Measurements from ENCODE around the gene G6PC1. TPM values are rescaled to one million over a fixed set of nuclear protein-coding genes. Genes with fewer than 3 reads are reported as not detected.
"Not testable (repeated sequence)": the region's sequence is repeated elsewhere in the genome, so short reads cannot be mapped to it uniquely, and the experiment has no call there.

Gene G6PC1
- total RNA-seq, 1 donor from 2014 or later, result not detected

DNA sequence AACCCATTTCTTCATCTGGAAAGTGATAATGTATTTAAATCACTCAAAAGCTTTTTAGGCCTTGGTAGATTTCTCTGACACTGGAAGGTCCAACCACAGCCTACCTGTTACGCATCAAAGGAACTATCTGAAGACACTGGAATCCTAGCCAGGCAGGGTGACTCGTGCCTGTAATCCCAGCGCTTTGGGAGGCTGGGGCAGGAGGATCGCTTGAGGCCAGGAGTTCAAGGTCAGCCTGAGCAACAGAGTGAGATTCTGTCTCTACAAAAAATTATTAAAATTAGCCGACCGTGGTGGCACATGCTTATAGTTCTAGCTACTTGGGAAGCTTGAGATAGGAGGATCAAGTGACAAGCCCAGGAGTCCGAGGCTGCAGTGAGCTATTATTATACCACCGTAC lies 18.4 kb upstream of the G6PC1 start:
- DNase-seq (ENCODE audit: low read depth), result no peak
- H3K27me3 ChIP-seq (ENCODE audit: control insufficient read depth, insufficient read depth, low read length), result peaks cover 18% of the 10 kb centered on the region
- H3K4me3 ChIP-seq (ENCODE audit: low read depth, low read length), result no peak overlapping the region
- TF ChIP-seq, protein P1, sequence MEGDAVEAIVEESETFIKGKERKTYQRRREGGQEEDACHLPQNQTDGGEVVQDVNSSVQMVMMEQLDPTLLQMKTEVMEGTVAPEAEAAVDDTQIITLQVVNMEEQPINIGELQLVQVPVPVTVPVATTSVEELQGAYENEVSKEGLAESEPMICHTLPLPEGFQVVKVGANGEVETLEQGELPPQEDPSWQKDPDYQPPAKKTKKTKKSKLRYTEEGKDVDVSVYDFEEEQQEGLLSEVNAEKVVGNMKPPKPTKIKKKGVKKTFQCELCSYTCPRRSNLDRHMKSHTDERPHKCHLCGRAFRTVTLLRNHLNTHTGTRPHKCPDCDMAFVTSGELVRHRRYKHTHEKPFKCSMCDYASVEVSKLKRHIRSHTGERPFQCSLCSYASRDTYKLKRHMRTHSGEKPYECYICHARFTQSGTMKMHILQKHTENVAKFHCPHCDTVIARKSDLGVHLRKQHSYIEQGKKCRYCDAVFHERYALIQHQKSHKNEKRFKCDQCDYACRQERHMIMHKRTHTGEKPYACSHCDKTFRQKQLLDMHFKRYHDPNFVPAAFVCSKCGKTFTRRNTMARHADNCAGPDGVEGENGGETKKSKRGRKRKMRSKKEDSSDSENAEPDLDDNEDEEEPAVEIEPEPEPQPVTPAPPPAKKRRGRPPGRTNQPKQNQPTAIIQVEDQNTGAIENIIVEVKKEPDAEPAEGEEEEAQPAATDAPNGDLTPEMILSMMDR (IDR thresholded peaks at IDR 0.05; ENCODE audit: insufficient read depth, low read length, poor library complexity, severe bottlenecking), result no peak
- H3K36me3 ChIP-seq (ENCODE audit: control insufficient read depth, insufficient read depth, low read length), result no peaks in the 10 kb centered on the region

GRCh38 chr17:42883802-42884558 lies 16.6 kb upstream of the G6PC1 start:
- H3K36me3 ChIP-seq (ENCODE audit: control insufficient read depth, insufficient read depth, low read length), result no peaks in the 10 kb centered on the region
- TF ChIP-seq, protein P1 (IDR thresholded peaks at IDR 0.05; ENCODE audit: insufficient read depth, low read length, poor library complexity, severe bottlenecking), result no peak
- DNase-seq (ENCODE audit: low read depth), result no peak

DNA sequence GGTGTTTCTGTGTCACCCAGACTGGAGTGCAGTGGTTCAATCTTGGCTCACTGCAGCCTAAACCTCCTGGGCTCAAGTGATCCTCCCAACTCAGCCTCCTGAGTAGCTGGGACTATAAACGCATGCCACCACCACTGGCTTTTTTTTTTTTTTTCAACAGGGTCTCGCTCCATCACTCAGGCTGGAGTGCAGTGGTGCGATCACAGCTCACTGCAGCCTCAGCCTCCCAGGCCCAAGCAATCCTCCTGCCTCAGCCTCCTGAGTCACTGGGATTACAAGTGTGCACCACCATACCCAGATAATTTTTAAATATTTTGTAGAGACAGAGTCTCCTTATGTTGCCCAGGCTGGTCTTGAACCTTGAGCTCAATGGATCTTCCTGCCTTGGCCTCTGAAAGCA lies 14.8 kb upstream of the G6PC1 start:
- not testable (repeated sequence) for H3K36me3 ChIP-seq (ENCODE audit: control insufficient read depth, insufficient read depth, low read length); H3K4me3 ChIP-seq (ENCODE audit: low read depth, low read length); DNase-seq (ENCODE audit: low read depth); H3K27me3 ChIP-seq (ENCODE audit: control insufficient read depth, insufficient read depth, low read length)

More at GRCh38 chr17:42883802-42884558, 16.6 kb upstream of the G6PC1 start:
- no peak overlapping the region for H3K4me3 ChIP-seq (ENCODE audit: low read depth, low read length)
- peaks cover 6% of the 10 kb centered on the region for H3K27me3 ChIP-seq (ENCODE audit: control insufficient read depth, insufficient read depth, low read length)

DNA sequence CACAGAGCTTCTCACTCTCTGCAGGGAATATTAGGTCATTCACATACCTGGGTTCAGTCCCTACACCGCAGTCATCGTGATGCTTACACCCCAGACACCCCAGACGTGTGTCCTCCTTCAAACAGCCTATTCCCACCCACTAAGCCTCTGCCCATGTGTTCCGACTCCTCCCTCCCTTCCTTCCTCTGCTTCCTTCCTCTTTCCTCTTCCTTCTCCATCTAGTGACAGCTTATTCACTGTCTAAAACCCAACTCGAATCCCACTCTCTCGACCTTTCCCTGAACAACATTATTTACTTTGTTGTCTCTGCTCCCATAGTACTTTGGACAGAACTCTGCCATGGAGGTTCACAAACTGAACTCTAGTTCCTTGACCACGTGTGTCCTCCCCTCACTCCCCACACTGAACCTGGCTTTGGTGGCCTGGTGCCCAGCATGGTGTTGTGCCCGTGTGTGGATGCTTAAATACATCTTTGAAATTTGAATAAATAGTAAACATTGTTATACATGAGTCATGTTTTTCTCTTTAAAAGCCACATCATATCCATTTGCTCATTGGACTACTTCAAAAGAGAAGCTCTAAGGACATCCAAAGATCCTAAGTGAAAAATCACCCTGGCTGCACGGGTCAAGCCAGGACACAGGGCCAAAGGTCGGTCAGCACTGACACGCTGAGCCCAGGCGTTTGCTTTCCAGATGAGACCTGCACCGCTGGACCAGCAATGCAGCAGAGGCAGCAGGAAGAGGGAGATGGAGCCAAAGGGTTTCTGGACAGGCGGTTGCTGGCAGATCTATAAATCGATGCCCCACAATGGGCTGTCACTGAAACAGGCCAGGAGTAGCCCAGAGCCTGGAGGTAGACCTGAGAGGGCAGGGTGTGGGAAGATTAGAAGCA lies 14.1 kb upstream of the G6PC1 start:
- no peaks in the 10 kb centered on the region for H3K36me3 ChIP-seq (ENCODE audit: control insufficient read depth, insufficient read depth, low read length)
- no peak for DNase-seq (ENCODE audit: low read depth)
- no peak overlapping the region for H3K4me3 ChIP-seq (ENCODE audit: low read depth, low read length)
- TF ChIP-seq, protein P1 (IDR thresholded peaks at IDR 0.05; ENCODE audit: insufficient read depth, low read length, poor library complexity, severe bottlenecking), result no peak
- no peaks in the 10 kb centered on the region for H3K27me3 ChIP-seq (ENCODE audit: control insufficient read depth, insufficient read depth, low read length)

- TF ChIP-seq, protein P1 (IDR thresholded peaks at IDR 0.05; ENCODE audit: insufficient read depth, low read length, poor library complexity, severe bottlenecking), result no peak
- Histone ChIP-seq H3K36me3 (ENCODE audit: control insufficient read depth, insufficient read depth, low read length) (no peaks in the 10 kb centered on the region), H3K4me3 (ENCODE audit: low read depth, low read length) (no peak overlapping the region), H3K27me3 (ENCODE audit: control insufficient read depth, insufficient read depth, low read length) (no peaks in the 10 kb centered on the region)
- no peak for DNase-seq (ENCODE audit: low read depth)
These were observed 10.8 kb upstream of the G6PC1 start for GRCh38 chr17:42889809-42890208.

DNA sequence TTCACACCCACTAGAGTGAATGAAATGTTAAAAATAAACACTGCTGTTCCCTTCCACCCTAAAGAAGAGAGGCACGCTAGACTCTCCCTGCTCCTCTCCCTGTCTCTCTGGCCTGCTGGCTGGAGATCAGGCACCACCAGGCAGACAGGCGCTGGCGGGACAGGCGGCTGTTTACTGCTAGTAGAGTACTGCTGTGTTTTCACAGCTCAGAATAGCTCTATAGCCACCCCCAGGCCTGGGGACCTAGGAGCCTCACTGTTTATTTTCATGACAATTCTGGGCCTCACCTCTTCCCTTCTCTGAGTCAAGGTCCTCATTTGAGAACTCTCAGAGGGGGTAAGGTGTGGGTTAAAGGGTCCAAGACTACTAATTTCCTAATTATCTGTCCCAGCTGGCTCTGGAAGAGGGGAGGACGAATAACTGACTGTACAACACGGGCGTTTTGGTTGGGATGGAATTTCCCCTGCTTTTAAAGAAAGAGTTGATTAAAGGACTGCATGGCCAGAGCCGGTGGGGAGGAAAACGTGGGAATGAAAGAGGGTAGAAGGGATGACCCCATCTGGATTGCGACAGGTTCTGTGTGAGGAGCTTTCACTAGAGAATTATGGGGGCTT lies 9.0 kb upstream of the G6PC1 start:
- TF ChIP-seq, protein P1 (IDR thresholded peaks at IDR 0.05; ENCODE audit: insufficient read depth, low read length, poor library complexity, severe bottlenecking), result no peak
- Histone ChIP-seq H3K36me3 (ENCODE audit: control insufficient read depth, insufficient read depth, low read length) (no peaks in the 10 kb centered on the region), H3K4me3 (ENCODE audit: low read depth, low read length) (no peak overlapping the region), H3K27me3 (ENCODE audit: control insufficient read depth, insufficient read depth, low read length) (no peaks in the 10 kb centered on the region)
- DNase-seq (ENCODE audit: low read depth), result no peak

Measured in kidney epithelial cell (primary cell).